Measurements from ENCODE around the gene KIAA0319L.

GRCh38 chr1:35559317-35559944 is 2.2 kb upstream of the KIAA0319L start:
- TF ChIP-seq CTCF (conservative IDR thresholded peaks at IDR 0.05; ENCODE audit: low read length) (no peak), EZH2phosphoT487 (IDR thresholded peaks at IDR 0.05; ENCODE audit: borderline replicate concordance, low read depth, low read length) (no peak)

Data from OCI-LY7 (cell line).